ENCODE data around the gene CADM4.

DNA sequence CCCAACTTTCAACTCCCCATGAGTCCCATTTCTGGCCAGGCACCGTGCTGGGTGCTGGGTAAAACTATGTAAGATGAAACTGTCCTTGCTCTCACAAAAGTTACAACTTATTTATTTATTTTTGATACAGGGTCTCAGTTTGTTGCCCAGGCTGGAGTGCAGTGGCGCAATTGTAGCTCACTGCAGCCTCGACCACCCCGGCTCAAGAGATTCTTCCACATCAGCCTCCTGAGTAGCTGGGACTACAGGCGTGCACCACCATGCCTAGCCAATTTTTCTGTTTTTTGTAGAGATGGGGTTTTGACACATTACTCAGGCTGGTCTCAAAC is 12.9 kb upstream of the CADM4 start:
- TF ChIP-seq EZH2 (IDR thresholded peaks at IDR 0.05; ENCODE audit: borderline replicate concordance) (no peak), CTCF (IDR thresholded peaks at IDR 0.05; ENCODE audit: poor library complexity) (no peak), EZH2phosphoT487 (IDR thresholded peaks at IDR 0.05; ENCODE audit: low read depth, severe bottlenecking, unreplicated experiment) (no peak)
